Colonic mucosa (tissue), 4 donors: ENCODE data around the gene ZNF723. TPM values are rescaled to one million over a fixed set of nuclear protein-coding genes. Genes with fewer than 3 reads are reported as not detected.

Experiments
- DNase-seq: peaks from one replicate; pipeline ENCODE4 v3.0.0-alpha.2; 2020
- H3K27ac ChIP-seq: fragments of 200-600 bp; one replicate; pipeline ENCODE4 v1.8.0; 2021
- H3K27me3 ChIP-seq: fragments of 200-600 bp; one replicate; pipeline ENCODE4 v1.8.0; 2021
- H3K36me3 ChIP-seq: fragments of 200-600 bp; one replicate; pipeline ENCODE4 v1.8.0; 2021
- H3K4me1 ChIP-seq: fragments of 200-600 bp; one replicate; pipeline ENCODE4 v1.8.0; 2021; ENCODE audit warnings: mild to moderate bottlenecking
- H3K4me3 ChIP-seq: fragments of 200-600 bp; one replicate; pipeline ENCODE4 v1.8.0; 2021
- H3K9ac ChIP-seq, 2 donors: one replicate each; pipeline ENCODE4 v1.7.0; 2013; ENCODE audit warnings: control low read depth in 2 of 2, low read depth in 2 of 2, low read length in 2 of 2
- H3K9me3 ChIP-seq: fragments of 200-600 bp; one replicate; pipeline ENCODE4 v1.8.0; 2021
- CTCF ChIP-seq: fragments of 200-600 bp; IDR thresholded peaks from one replicate; pipeline ENCODE4 v1.8.0; 2022; ENCODE audit warnings: antibody characterized with exemption, mild to moderate bottlenecking
- intact Hi-C: fragments of 100-400 bp; cut with DNase I; formaldehyde crosslinking; loops from one replicate; pipeline ENCODE4 v1.14.1; 2022
- total RNA-seq, 2 donors: library from RNA; stranded (reverse); fragmentation: NEBNext Ultra II Directional in 1 of 2; extraction: Animal tissue kit (Norgen Biotek cat#: 25700) in 1 of 2; gene quantifications; one replicate each; pipeline ENCODE4 v1.2.1, GENCODE V29; 2021
- donor health status: healthy.
- donor health status: DM: no; HTN: no; CAD: no.
- donor health status: DM: no; HTN: no; CAD: no.

The ZNF723 gene
- total RNA-seq, 2 donors from 2014 or later, result not detected

- Histone ChIP-seq H3K9me3 (peaks cover 9% of the 10 kb centered on the region), H3K4me1 (no peaks in the 10 kb centered on the region), H3K9ac (no peak overlapping the region), H3K27ac (no peak overlapping the region), H3K4me3 (no peak overlapping the region), H3K27me3 (no peaks in the 10 kb centered on the region), H3K36me3 (no peaks in the 10 kb centered on the region)
- intact Hi-C loops, result no loop called here
- no peak for TF ChIP-seq CTCF
- DNase-seq, result no peak
Measured at GRCh38 chr19:22901431-22902130, 69.5 kb downstream of the ZNF723 start.

Other genes with a start within 250 kb of the ZNF723 start
- gene ZNF492, start 198.0 kb upstream of the ZNF723 start, total RNA-seq, result 1 to 10 TPM in 1 of 2 donors, under 1 TPM in 1; 0.58 to 1.8 TPM
- gene ZNF99, start 48.1 kb upstream of the ZNF723 start, total RNA-seq, result not detected
- gene ZNF728, start 170.9 kb downstream of the ZNF723 start, total RNA-seq, result under 1 TPM in 1 of 2 donors, not detected in 1; 0.45 TPM